OCI-LY3 (cell line): Measurements from ENCODE around the gene ARHGEF17.

ENCODE experiments used
- CTCF ChIP-seq: fragments of 200-600, 300-600 bp; sonication (generic); IDR thresholded peaks from 2 replicates; pipeline ENCODE4 v1.5.1; 2014; ENCODE audit warnings: antibody characterized with exemption, low read length, low read depth
- EZH2phosphoT487 ChIP-seq: fragments of 200-600 bp; shearing (Covaris generic); IDR thresholded peaks from 2 replicates; pipeline ENCODE4 v1.6.1; 2018; ENCODE audit warnings: antibody characterized with exemption, mixed run types, low read depth

- no peak for TF ChIP-seq EZH2phosphoT487
- no peak for TF ChIP-seq CTCF
These were observed 30.6 kb upstream of the ARHGEF17 start for GRCh38 chr11:73277467-73277866.
